Stimulated activated CD4-positive, alpha-beta T cell treated with anti-CD3 and anti-CD28 coated beads, Interleukin-4, amount 100 ng/mL, for 1 hour (primary cell): Measurements from ENCODE around the gene IL10RA.

ENCODE experiments used
- DNase-seq: peaks from one replicate; pipeline ENCODE4 v3.0.0-alpha.2; 2020

IL10RA gene

GRCh38 chr11:118008271-118008911 lies 22.2 kb downstream of the IL10RA start:
- no peak for DNase-seq

- no peak for DNase-seq
Observed at GRCh38 chr11:118009864-118010737, 23.9 kb downstream of the IL10RA start.

- no peak for DNase-seq
Observed at GRCh38 chr11:118010738-118011461, 24.7 kb downstream of the IL10RA start.

- DNase-seq: no peak
Observed at GRCh38 chr11:118012083-118012669, 26.0 kb downstream of the IL10RA start.

GRCh38 chr11:118014022-118014421 lies 27.8 kb downstream of the IL10RA start:
- no peak for DNase-seq

- DNase-seq: no peak
Observed at GRCh38 chr11:118015385-118015841, 29.2 kb downstream of the IL10RA start.

- DNase-seq: no peak
Observed at GRCh38 chr11:118016104-118016503, 29.9 kb downstream of the IL10RA start.

GRCh38 chr11:118017111-118017510 lies 30.9 kb downstream of the IL10RA start:
- DNase-seq: no peak

- DNase-seq: no peak
Observed at GRCh38 chr11:118017631-118018315, 31.6 kb downstream of the IL10RA start.

- DNase-seq: no peak
Observed at GRCh38 chr11:118018401-118018800, 32.2 kb downstream of the IL10RA start.

- no peak for DNase-seq
Observed at GRCh38 chr11:118021146-118021545, 35.0 kb downstream of the IL10RA start.

- no peak for DNase-seq
Observed at GRCh38 chr11:118027694-118028093, 41.5 kb downstream of the IL10RA start.

- DNase-seq: no peak
Observed at GRCh38 chr11:118028626-118029025, 42.4 kb downstream of the IL10RA start.

GRCh38 chr11:118033443-118033842 lies 47.2 kb downstream of the IL10RA start:
- no peak for DNase-seq

GRCh38 chr11:118042141-118042540 lies 55.9 kb downstream of the IL10RA start:
- no peak for DNase-seq

GRCh38 chr11:118042796-118043195 lies 56.6 kb downstream of the IL10RA start:
- DNase-seq: no peak

GRCh38 chr11:118045191-118045590 lies 59.0 kb downstream of the IL10RA start:
- DNase-seq: no peak

GRCh38 chr11:118046051-118046963 lies 60.1 kb downstream of the IL10RA start:
- no peak for DNase-seq

- no peak for DNase-seq
Observed at GRCh38 chr11:118046964-118047700, 60.9 kb downstream of the IL10RA start.

GRCh38 chr11:118047749-118048148 lies 61.6 kb downstream of the IL10RA start:
- DNase-seq: no peak
